ENCODE measurements around the gene TTC17.

DNA sequence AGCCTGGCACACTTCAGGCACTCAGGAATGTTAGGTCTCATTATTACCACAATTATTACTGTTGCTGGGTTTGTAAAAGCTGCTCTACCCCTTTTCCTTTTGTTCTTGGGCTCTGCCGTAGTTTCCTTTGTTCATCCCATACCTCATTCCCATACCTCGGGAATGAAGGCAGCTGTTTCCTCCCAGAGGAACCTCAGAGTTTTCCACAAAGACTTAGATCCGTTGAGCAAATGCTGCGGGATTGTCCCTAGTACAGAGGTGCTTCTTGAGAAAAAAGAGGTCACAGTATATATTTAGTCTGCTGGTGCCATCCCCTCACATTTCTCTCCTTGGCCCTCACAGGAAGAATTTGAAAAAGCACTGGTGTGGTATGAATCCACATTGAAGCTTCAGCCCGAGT lies 134.7 kb downstream of the TTC17 start:
- TF ChIP-seq, protein P1, sequence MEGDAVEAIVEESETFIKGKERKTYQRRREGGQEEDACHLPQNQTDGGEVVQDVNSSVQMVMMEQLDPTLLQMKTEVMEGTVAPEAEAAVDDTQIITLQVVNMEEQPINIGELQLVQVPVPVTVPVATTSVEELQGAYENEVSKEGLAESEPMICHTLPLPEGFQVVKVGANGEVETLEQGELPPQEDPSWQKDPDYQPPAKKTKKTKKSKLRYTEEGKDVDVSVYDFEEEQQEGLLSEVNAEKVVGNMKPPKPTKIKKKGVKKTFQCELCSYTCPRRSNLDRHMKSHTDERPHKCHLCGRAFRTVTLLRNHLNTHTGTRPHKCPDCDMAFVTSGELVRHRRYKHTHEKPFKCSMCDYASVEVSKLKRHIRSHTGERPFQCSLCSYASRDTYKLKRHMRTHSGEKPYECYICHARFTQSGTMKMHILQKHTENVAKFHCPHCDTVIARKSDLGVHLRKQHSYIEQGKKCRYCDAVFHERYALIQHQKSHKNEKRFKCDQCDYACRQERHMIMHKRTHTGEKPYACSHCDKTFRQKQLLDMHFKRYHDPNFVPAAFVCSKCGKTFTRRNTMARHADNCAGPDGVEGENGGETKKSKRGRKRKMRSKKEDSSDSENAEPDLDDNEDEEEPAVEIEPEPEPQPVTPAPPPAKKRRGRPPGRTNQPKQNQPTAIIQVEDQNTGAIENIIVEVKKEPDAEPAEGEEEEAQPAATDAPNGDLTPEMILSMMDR (IDR thresholded peaks at IDR 0.05): no peak
- no peak for TF ChIP-seq EZH2phosphoT487 (IDR thresholded peaks at IDR 0.05)
